Astrocyte (in vitro differentiated cells and primary cell): ENCODE measurements around the gene ACTL6A. TPM values are rescaled to one million over a fixed set of nuclear protein-coding genes. Genes with fewer than 3 reads are reported as not detected.

ENCODE experiments used
- DNase-seq: peaks from one replicate; pipeline ENCODE4 v3.0.0-alpha.2; 2010; ENCODE audit warnings: low read depth
- FAIRE-seq: peaks from 2 replicates; lab custom pipeline; 2011; peaks lifted over from hg19 to GRCh38; lab: Jason Lieb, UNC
- H2AFZ ChIP-seq: 2 replicates; pipeline ENCODE4 v1.6.0; 2012; ENCODE audit warnings: low read depth, low read length, inconsistent platforms
- H3K27ac ChIP-seq: 2 replicates; pipeline ENCODE4 v1.5.1; 2011; ENCODE audit warnings: low read depth, low read length, inconsistent platforms
- H3K27me3 ChIP-seq: 2 replicates; pipeline ENCODE4 v1.6.0; 2011; ENCODE audit warnings: low read length, inconsistent platforms; ENCODE audit not compliant: insufficient read depth
- H3K36me3 ChIP-seq: 2 replicates; pipeline ENCODE4 v1.5.1; 2011; ENCODE audit warnings: low read length, inconsistent platforms; ENCODE audit not compliant: insufficient read depth
- H3K4me1 ChIP-seq: 2 replicates; pipeline ENCODE4 v1.5.1; 2011; ENCODE audit warnings: low read length, inconsistent platforms; ENCODE audit not compliant: insufficient read depth
- H3K4me2 ChIP-seq: 2 replicates; pipeline ENCODE4 v1.6.0; 2012; ENCODE audit warnings: low read length, inconsistent platforms
- H3K4me3 ChIP-seq: 2 replicates; pipeline ENCODE4 v1.5.1; 2011; ENCODE audit warnings: low read depth, mild to moderate bottlenecking, low read length, inconsistent platforms; ENCODE audit not compliant: insufficient read depth
- H3K79me2 ChIP-seq: 2 replicates; pipeline ENCODE4 v1.6.0; 2012; ENCODE audit warnings: mild to moderate bottlenecking, low read length, inconsistent platforms; ENCODE audit not compliant: insufficient read depth
- H3K9ac ChIP-seq: 2 replicates; pipeline ENCODE4 v1.6.0; 2012; ENCODE audit warnings: mild to moderate bottlenecking, low read length, inconsistent platforms
- H3K9me3 ChIP-seq: 2 replicates; pipeline ENCODE4 v1.5.1; 2012; ENCODE audit warnings: low read depth, mild to moderate bottlenecking, low read length, inconsistent platforms; ENCODE audit not compliant: insufficient read depth
- H4K20me1 ChIP-seq: 2 replicates; pipeline ENCODE4 v1.6.0; 2012; ENCODE audit warnings: low read length, inconsistent platforms; ENCODE audit not compliant: insufficient read depth
- H3K27ac Mint-ChIP-seq: one replicate; pipeline ENCODE4 v1.8.0; 2021; ENCODE audit warnings: mild to moderate bottlenecking, mixed read lengths; ENCODE audit not compliant: unreplicated experiment
- H3K27me3 Mint-ChIP-seq: one replicate; pipeline ENCODE4 v1.8.0; 2021; ENCODE audit warnings: low read depth, mixed read lengths; ENCODE audit not compliant: unreplicated experiment
- H3K36me3 Mint-ChIP-seq: one replicate; pipeline ENCODE4 v1.8.0; 2021; ENCODE audit warnings: low read depth, mixed read lengths; ENCODE audit not compliant: unreplicated experiment
- H3K4me1 Mint-ChIP-seq: one replicate; pipeline ENCODE4 v1.8.0; 2021; ENCODE audit warnings: low read depth, mixed read lengths; ENCODE audit not compliant: unreplicated experiment
- H3K4me3 Mint-ChIP-seq: one replicate; pipeline ENCODE4 v1.8.0; 2021; ENCODE audit warnings: mild to moderate bottlenecking, moderate library complexity, mixed read lengths; ENCODE audit not compliant: unreplicated experiment
- H3K9me3 Mint-ChIP-seq: one replicate; pipeline ENCODE4 v1.8.0; 2021; ENCODE audit warnings: mild to moderate bottlenecking, mixed read lengths; ENCODE audit not compliant: unreplicated experiment
- EZH2 ChIP-seq: IDR thresholded peaks from 2 replicates; pipeline ENCODE4 v1.6.1; 2012; ENCODE audit warnings: mild to moderate bottlenecking, low read length, inconsistent platforms; ENCODE audit not compliant: insufficient read depth
- total RNA-seq: library from RNA; stranded (reverse); gene quantifications from 2 replicates; pipeline ENCODE4 v1.2.1, GENCODE V29; 2021
- TF ChIP-seq, protein P1 (sequence below): IDR thresholded peaks from 2 replicates; pipeline ENCODE4 v1.5.1; 2011; ENCODE audit warnings: low read depth, mild to moderate bottlenecking, inconsistent platforms, low read length, moderate library complexity; ENCODE audit not compliant: insufficient read depth

The ACTL6A gene
- total RNA-seq, 1 donor from 2014 or later: 47.0 TPM

- Histone ChIP-seq H3K36me3 (peaks cover 8% of the 10 kb centered on the region), H4K20me1 (no peaks in the 10 kb centered on the region), H2AFZ (no peak overlapping the region), H3K4me1 (peaks cover 14% of the 10 kb centered on the region), H3K9me3 (no peaks in the 10 kb centered on the region), H3K4me3 (no peak overlapping the region), H3K4me2 (no peak overlapping the region), H3K27me3 (no peaks in the 10 kb centered on the region), H3K9ac (no peak overlapping the region), H3K27ac (no peak overlapping the region), H3K79me2 (peaks cover 6% of the 10 kb centered on the region)
- H3K27me3 Mint-ChIP-seq: no peaks in the 10 kb centered on the region
- TF ChIP-seq EZH2: no peak
- TF ChIP-seq, protein P1, sequence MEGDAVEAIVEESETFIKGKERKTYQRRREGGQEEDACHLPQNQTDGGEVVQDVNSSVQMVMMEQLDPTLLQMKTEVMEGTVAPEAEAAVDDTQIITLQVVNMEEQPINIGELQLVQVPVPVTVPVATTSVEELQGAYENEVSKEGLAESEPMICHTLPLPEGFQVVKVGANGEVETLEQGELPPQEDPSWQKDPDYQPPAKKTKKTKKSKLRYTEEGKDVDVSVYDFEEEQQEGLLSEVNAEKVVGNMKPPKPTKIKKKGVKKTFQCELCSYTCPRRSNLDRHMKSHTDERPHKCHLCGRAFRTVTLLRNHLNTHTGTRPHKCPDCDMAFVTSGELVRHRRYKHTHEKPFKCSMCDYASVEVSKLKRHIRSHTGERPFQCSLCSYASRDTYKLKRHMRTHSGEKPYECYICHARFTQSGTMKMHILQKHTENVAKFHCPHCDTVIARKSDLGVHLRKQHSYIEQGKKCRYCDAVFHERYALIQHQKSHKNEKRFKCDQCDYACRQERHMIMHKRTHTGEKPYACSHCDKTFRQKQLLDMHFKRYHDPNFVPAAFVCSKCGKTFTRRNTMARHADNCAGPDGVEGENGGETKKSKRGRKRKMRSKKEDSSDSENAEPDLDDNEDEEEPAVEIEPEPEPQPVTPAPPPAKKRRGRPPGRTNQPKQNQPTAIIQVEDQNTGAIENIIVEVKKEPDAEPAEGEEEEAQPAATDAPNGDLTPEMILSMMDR: no peak
- DNase-seq: no peak
- H3K36me3 Mint-ChIP-seq: peaks cover 6% of the 10 kb centered on the region
- FAIRE-seq: no peak
- H3K9me3 Mint-ChIP-seq: peaks cover under 1% of the 10 kb centered on the region
- no peak overlapping the region for H3K27ac Mint-ChIP-seq
- no peak overlapping the region for H3K4me3 Mint-ChIP-seq
- H3K4me1 Mint-ChIP-seq: peaks cover 16% of the 10 kb centered on the region
These were observed 52.9 kb downstream of the ACTL6A start for GRCh38 chr3:179615458-179616173.

DNA sequence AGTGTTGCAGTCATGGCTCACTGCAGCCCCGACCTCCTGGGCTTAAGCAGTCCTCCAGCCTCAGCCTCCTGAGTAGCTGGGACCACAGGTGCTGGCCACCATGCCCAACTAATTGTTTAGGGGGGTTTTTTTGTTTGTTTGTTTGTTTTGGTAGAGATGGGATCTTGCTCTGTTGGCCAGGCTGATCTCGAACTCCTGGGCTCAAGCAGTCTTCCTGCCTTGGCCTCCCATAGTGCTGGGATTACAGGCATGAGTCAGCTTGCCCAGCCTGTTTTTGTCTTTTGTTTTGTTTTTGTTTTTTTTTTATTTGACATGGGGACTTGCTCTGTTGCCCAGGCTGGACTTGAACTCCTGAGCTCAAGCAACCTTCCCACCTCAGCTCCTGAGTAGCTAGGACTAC is 59.3 kb downstream of the ACTL6A start:
- no peaks in the 10 kb centered on the region for H3K9me3 ChIP-seq
- no peak overlapping the region for H3K9ac ChIP-seq
- H3K36me3 ChIP-seq: peaks cover 8% of the 10 kb centered on the region
- no peak for FAIRE-seq
- Mint-ChIP-seq H3K27me3 (no peaks in the 10 kb centered on the region), H3K4me3 (no peak overlapping the region), H3K27ac (no peak overlapping the region), H3K9me3 (peaks cover 2% of the 10 kb centered on the region), H3K4me1 (no peaks in the 10 kb centered on the region), H3K36me3 (peaks cover 27% of the 10 kb centered on the region)
- H2AFZ ChIP-seq: no peak overlapping the region
- no peak for DNase-seq
- H3K27me3 ChIP-seq: no peaks in the 10 kb centered on the region
- H3K4me1 ChIP-seq: no peaks in the 10 kb centered on the region
- no peaks in the 10 kb centered on the region for H3K79me2 ChIP-seq
- no peak overlapping the region for H3K27ac ChIP-seq
- H3K4me2 ChIP-seq: no peak overlapping the region
- H4K20me1 ChIP-seq: no peaks in the 10 kb centered on the region
- TF ChIP-seq, protein P1: no peak
- no peak for TF ChIP-seq EZH2
- no peak overlapping the region for H3K4me3 ChIP-seq

DNA sequence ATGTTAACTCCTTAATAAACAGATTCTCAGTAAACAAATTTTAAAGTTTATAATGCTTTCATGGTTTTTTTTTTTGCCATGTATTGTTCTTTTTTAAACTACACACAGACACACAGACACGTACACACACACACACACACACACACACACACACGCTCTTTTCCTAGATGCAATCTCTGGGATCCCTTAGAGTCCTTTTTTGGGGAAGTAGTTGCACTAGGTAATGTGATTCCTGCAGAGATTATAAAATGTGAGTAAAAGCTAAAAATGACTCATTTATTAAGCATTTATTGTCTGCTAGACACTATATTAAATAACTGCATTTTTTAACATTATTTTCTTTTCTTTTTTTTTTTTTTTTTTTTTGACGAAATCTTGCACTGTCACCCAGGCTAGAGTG is 61.7 kb downstream of the ACTL6A start:
- Histone ChIP-seq H3K9ac (no peak overlapping the region), H3K9me3 (no peaks in the 10 kb centered on the region), H3K27me3 (no peaks in the 10 kb centered on the region), H3K36me3 (no peaks in the 10 kb centered on the region), H3K4me1 (no peaks in the 10 kb centered on the region), H3K27ac (no peak overlapping the region), H3K4me2 (no peak overlapping the region), H4K20me1 (no peaks in the 10 kb centered on the region), H2AFZ (no peak overlapping the region), H3K4me3 (no peak overlapping the region), H3K79me2 (no peaks in the 10 kb centered on the region)
- no peak for TF ChIP-seq EZH2
- TF ChIP-seq, protein P1: no peak
- Mint-ChIP-seq H3K36me3 (peaks cover 27% of the 10 kb centered on the region), H3K4me3 (no peak overlapping the region), H3K4me1 (no peaks in the 10 kb centered on the region), H3K27me3 (no peaks in the 10 kb centered on the region), H3K9me3 (peaks cover 2% of the 10 kb centered on the region), H3K27ac (no peak overlapping the region)
- DNase-seq (peak; percentile 4), FAIRE-seq (no peak)
